GM10266 (cell line): ENCODE results near the gene BLOC1S1.

ENCODE experiments used
- DNase-seq: peaks from one replicate; pipeline ENCODE4 v3.0.0; 2012; ENCODE audit errors: extremely low spot score
- TF ChIP-seq, protein P1 (sequence below): IDR thresholded peaks from 2 replicates; pipeline ENCODE4 v1.5.1; 2012; ENCODE audit warnings: mild to moderate bottlenecking, low read depth; ENCODE audit not compliant: control insufficient read depth, insufficient read depth; ENCODE audit errors: missing control alignments

Gene BLOC1S1

DNA sequence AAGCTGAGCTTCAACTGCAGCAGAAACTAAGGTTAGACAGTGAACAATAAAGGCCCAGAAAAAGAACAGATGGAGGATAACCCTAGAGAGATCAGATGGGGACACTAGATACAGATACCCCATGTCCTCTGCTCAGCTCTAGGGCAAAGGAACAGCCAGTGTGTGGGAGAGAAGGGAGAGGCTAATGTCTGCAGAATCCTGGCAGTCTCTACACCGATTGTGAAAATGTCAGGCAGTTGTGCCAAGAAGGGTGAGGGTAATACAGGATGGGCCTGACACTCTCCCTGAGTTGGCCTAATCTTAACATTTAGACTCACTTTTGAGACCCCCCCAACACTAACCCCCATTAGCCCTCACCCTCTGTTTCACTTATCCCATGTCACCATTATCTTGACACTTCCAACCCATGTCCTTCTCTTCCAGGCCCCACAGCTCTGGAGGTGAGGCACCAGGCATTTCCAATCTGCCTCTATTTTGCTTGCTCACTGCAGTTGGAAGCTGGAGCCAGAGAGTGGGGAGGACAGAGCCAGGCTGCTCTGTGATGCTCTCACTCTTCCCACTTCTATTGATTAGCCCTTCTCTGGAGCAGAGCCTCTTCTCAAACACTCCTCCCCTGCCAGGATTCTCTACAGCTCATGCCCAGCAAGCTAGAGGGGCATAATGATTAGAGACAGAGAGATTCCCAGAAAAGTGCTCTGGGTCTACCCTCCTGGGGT, 3.0 kb upstream of the BLOC1S1 start:
- no peak for DNase-seq
- TF ChIP-seq, protein P1, sequence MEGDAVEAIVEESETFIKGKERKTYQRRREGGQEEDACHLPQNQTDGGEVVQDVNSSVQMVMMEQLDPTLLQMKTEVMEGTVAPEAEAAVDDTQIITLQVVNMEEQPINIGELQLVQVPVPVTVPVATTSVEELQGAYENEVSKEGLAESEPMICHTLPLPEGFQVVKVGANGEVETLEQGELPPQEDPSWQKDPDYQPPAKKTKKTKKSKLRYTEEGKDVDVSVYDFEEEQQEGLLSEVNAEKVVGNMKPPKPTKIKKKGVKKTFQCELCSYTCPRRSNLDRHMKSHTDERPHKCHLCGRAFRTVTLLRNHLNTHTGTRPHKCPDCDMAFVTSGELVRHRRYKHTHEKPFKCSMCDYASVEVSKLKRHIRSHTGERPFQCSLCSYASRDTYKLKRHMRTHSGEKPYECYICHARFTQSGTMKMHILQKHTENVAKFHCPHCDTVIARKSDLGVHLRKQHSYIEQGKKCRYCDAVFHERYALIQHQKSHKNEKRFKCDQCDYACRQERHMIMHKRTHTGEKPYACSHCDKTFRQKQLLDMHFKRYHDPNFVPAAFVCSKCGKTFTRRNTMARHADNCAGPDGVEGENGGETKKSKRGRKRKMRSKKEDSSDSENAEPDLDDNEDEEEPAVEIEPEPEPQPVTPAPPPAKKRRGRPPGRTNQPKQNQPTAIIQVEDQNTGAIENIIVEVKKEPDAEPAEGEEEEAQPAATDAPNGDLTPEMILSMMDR = no peak

DNA sequence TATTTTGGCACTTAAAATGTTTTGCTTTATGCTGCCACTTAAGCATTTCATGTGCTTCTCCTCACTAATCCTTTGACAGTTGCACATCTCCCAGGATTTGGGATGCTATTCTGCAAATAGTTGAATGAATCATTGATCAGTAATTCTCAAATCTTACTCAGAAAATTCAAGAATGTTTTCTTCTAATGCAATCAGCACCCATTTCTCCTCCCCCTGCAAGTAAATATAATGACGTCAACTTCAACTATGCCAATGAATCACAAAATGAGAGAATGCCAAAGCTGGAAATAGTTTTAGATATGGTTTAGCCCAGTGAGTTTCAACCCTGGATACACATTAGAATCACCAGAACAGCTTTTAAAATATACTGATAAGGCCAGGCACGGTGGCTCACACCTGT, 2.1 kb upstream of the BLOC1S1 start:
- DNase-seq = no peak
- TF ChIP-seq, protein P1 = no peak

DNA sequence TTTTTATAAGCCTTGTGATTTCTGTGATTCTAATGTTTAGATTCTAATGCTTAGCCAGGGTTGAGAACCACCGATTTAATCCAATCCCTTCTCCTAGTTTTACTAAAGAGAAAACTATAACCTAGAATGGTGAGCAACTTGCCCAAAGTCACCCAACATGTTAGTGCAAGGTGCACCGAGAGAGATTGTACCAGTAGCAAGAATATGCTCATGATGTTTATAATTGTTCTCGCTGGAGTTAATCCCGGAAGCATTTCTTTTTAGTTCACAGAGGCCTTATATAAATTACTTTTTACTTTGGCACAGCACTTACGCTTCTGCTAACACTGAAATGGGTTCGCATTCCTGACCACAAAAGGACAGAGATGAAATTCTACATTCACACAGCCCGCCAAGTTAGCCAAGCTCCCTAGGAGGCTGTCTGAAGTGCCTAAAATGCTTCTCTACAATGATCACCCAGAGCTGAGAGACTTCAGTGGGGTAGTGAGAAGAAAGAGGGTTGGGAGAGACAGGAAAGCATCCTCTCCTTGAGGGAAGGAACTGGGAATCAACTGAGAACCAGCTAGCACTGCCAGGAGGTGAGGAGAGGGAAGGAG, 579 bp upstream of the BLOC1S1 start:
- TF ChIP-seq, protein P1 = no peak
- DNase-seq = no peak

DNA sequence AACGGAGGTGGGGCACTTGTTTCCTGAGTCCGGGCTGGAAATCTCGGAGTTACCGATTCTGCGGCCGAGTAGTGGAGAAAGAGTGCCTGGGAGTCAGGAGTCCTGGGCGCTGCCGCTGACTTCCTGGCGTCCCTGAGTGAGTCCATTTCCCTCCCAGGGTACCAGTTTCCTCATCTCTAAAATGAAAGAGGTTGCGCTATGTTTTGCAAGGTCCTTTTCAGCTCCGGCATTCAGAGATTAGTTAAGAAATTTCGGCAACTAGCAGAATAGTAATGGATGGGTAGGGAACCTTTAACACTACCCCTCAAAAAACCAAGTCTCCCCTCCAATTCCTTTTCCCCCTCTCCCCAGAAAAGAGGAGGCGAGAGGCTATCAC, 724 bp downstream of the BLOC1S1 start:
- TF ChIP-seq, protein P1 = no peak
- no peak for DNase-seq

DNA sequence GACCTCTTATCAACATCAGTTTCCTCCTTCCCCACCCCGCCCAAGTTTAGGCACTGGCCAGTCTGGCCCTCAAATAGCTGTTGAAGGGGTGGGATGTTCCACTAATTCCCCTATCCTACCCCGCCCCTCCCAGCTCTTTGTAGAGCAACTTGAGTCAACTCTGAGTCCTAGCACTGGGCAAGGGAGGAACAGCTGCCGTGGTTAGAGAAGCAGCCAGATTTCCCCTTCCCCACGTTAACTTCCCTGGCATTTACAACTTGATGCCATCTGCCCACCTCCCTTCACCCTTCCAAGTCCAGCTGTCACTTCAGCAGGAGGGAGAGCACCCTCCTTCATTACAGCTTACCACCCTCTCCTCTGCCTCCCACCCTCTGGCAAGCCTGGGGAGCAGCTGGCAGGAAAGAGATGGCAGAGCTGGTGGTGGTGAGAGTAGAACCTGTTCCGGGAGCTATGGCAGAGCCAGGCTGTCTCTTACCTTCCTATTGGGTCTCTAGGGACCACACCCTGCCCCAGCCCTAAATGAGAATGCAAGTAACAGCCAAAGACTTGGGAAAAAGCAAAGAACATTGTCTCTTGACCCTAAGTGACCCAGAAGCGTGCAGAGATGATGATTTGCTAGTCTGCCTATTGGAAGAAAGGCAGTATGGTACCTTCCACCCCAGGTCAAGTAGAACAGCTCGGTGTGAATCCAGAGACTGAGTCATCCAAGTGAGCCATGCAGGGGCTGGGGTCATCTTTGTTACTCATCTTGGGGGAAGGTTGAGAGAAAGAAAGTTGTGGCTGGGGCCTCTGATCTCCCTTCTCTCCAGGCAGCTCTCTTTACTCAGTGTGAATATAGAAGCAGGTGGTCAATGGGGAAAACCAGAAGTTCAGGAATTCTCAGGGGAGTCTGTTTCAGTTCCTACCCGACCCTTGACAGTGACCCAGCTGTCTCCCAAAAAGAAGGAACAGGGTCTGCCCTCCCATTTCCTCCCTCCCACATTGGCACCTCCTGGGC, 1.5 kb downstream of the BLOC1S1 start:
- TF ChIP-seq, protein P1 = no peak
- DNase-seq = no peak

DNA sequence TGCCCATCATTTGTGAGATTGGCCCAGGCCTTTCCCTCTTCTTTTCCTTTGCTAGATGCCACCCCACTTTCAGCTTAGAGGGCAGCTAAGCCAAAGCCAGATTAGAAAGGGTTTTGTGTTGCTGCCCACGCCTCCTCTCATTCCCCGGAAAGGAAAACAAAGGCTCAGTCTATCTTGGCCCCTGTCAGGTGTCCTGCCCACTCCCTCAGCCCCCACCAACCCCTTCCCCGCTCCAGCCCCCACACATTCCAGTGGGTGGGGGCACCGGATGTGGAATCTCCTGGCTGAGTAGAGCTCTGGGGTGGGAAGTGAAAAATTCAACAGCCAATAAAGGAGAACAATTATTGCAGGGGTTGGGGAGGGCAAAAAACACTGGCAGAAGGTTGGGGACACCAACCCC, 2.2 kb downstream of the BLOC1S1 start:
- DNase-seq = no peak
- TF ChIP-seq, protein P1 = no peak

DNA sequence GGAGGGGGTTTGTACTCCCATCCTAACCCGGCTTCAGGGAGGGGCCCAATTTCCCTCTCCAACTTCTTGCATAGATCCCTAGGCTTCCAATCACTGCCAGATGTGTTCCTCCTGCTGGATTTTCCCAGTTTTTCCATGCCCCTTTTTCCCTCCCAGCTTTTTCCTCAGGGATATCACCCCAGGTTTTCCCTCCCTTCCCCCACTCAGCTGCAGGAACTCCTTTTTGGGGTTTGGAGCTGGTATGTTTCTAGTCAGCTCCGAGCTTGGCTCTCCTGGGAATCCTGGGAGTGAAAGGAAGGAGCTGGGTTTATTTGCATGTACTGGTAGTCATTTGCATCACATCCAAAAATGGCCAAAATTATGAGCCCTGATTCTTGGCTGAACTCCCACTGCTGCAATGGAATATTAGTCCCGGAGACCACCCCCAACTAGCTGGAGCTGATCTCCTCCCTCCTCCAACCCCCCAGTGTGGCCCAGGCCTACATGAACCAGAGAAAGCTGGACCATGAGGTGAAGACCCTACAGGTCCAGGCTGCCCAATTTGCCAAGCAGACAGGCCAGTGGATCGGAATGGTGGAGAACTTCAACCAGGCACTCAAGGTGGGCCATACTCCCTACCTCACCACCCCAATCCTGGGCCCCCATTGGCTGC, 2.9 kb downstream of the BLOC1S1 start:
- DNase-seq = no peak
- TF ChIP-seq, protein P1 = no peak
